ENCODE results near the gene CHST15. TPM values are rescaled to one million over a fixed set of nuclear protein-coding genes. Genes with fewer than 3 reads are reported as not detected.

The CHST15 gene
- polyA plus RNA-seq, 1 donor from 2014 or later: 0.79 TPM

- TF ChIP-seq MXI1 (conservative IDR thresholded peaks at IDR 0.05; ENCODE audit: poor library complexity, severe bottlenecking) (no peak), RAD21 (conservative IDR thresholded peaks at IDR 0.05) (no peak), EZH2 (IDR thresholded peaks at IDR 0.05; ENCODE audit: borderline replicate concordance, insufficient read depth, low read length, poor library complexity, severe bottlenecking) (no peak)
Observed at GRCh38 chr10:124044143-124044862, 49.1 kb downstream of the CHST15 start (continued).

- no peaks in the 10 kb centered on the region for H3K79me2 ChIP-seq (replicated peaks; ENCODE audit: insufficient read depth, low read length)
- no peaks in the 10 kb centered on the region for H3K9me3 ChIP-seq (ENCODE audit: low read length)
- H3K36me3 ChIP-seq (ENCODE audit: insufficient read depth, low read length): no peaks in the 10 kb centered on the region
- H3K27me3 ChIP-seq (ENCODE audit: insufficient read depth, low read depth, low read length): no peaks in the 10 kb centered on the region
- H2AFZ ChIP-seq (ENCODE audit: low read depth, low read length): no peak overlapping the region
- TF ChIP-seq CTCF (IDR thresholded peaks at IDR 0.05; ENCODE audit: poor library complexity, severe bottlenecking) (no peak), TAF1 (IDR thresholded peaks at IDR 0.05; ENCODE audit: low read depth) (no peak)
- H3K27ac ChIP-seq (ENCODE audit: low read length): no peak overlapping the region
- H3K9me2 ChIP-seq (ENCODE audit: insufficient read depth, low read length): no peaks in the 10 kb centered on the region
- H3K4me2 ChIP-seq (ENCODE audit: low read length): no peak overlapping the region
- H4K20me1 ChIP-seq (ENCODE audit: insufficient read depth): no peaks in the 10 kb centered on the region
- no peak overlapping the region for H3K9ac ChIP-seq (ENCODE audit: low read length)
- H3K4me3 ChIP-seq (ENCODE audit: low read length): no peak overlapping the region
- H3F3A ChIP-seq (ENCODE audit: insufficient read depth, low read length, poor library complexity, severe bottlenecking): no peaks in the 10 kb centered on the region
Observed at GRCh38 chr10:124043310-124044142, 49.9 kb downstream of the CHST15 start.

- Histone ChIP-seq H3K9ac (ENCODE audit: low read length) (no peak overlapping the region), H3K27ac (ENCODE audit: low read length) (no peak overlapping the region), H3F3A (ENCODE audit: insufficient read depth, low read length, poor library complexity, severe bottlenecking) (no peaks in the 10 kb centered on the region), H4K20me1 (ENCODE audit: insufficient read depth) (no peaks in the 10 kb centered on the region), H3K9me2 (ENCODE audit: insufficient read depth, low read length) (no peaks in the 10 kb centered on the region), H3K4me3 (ENCODE audit: low read length) (no peak overlapping the region), H3K36me3 (ENCODE audit: insufficient read depth, low read length) (no peaks in the 10 kb centered on the region), H3K9me3 (ENCODE audit: low read length) (no peaks in the 10 kb centered on the region), H3K27me3 (ENCODE audit: insufficient read depth, low read depth, low read length) (no peaks in the 10 kb centered on the region), H3K79me2 (replicated peaks; ENCODE audit: insufficient read depth, low read length) (no peaks in the 10 kb centered on the region), H2AFZ (ENCODE audit: low read depth, low read length) (no peak overlapping the region), H3K4me2 (ENCODE audit: low read length) (no peak overlapping the region)
- TF ChIP-seq POLR2AphosphoS5 (IDR thresholded peaks at IDR 0.05) (no peak), EZH2 (IDR thresholded peaks at IDR 0.05; ENCODE audit: borderline replicate concordance, insufficient read depth, low read length, poor library complexity, severe bottlenecking) (no peak), RAD21 (conservative IDR thresholded peaks at IDR 0.05) (no peak), MXI1 (conservative IDR thresholded peaks at IDR 0.05; ENCODE audit: poor library complexity, severe bottlenecking) (no peak), REST (IDR thresholded peaks at IDR 0.05; ENCODE audit: borderline replicate concordance) (no peak), CTCF (IDR thresholded peaks at IDR 0.05; ENCODE audit: poor library complexity, severe bottlenecking) (no peak), EP300 (conservative IDR thresholded peaks at IDR 0.05; ENCODE audit: poor library complexity, severe bottlenecking) (no peak), SMC3 (conservative IDR thresholded peaks at IDR 0.05; ENCODE audit: poor library complexity) (no peak), TAF1 (IDR thresholded peaks at IDR 0.05; ENCODE audit: low read depth) (no peak)
Observed at GRCh38 chr10:124042656-124043309, 50.6 kb downstream of the CHST15 start.
